Endothelial cell (in vitro differentiated cells): Measurements from ENCODE around the gene HUS1. TPM values are rescaled to one million over a fixed set of nuclear protein-coding genes. Genes with fewer than 3 reads are reported as not detected.

Experiments used
- DNase-seq: peaks from one replicate; pipeline ENCODE4 v3.0.0; 2021; ENCODE audit warnings: low spot score
- H3K27ac Mint-ChIP-seq: one replicate; pipeline ENCODE4 v1.8.0; 2021; ENCODE audit warnings: mixed read lengths, inconsistent platforms; ENCODE audit not compliant: unreplicated experiment
- H3K27me3 Mint-ChIP-seq: one replicate; pipeline ENCODE4 v1.8.0; 2021; ENCODE audit warnings: mild to moderate bottlenecking, moderate library complexity, mixed read lengths, inconsistent platforms; ENCODE audit not compliant: unreplicated experiment
- H3K36me3 Mint-ChIP-seq: one replicate; pipeline ENCODE4 v1.8.0; 2021; ENCODE audit warnings: mild to moderate bottlenecking, low read depth, mixed read lengths, inconsistent platforms; ENCODE audit not compliant: unreplicated experiment
- H3K4me1 Mint-ChIP-seq: one replicate; pipeline ENCODE4 v1.8.0; 2021; ENCODE audit warnings: mild to moderate bottlenecking, mixed read lengths, inconsistent platforms; ENCODE audit not compliant: unreplicated experiment
- H3K4me3 Mint-ChIP-seq: one replicate; pipeline ENCODE4 v1.8.0; 2021; ENCODE audit warnings: mild to moderate bottlenecking, mixed read lengths, inconsistent platforms; ENCODE audit not compliant: unreplicated experiment
- H3K9me3 Mint-ChIP-seq: one replicate; pipeline ENCODE4 v1.8.0; 2021; ENCODE audit warnings: mixed read lengths, inconsistent platforms; ENCODE audit not compliant: unreplicated experiment
- total RNA-seq: library from RNA; stranded (reverse); fragmentation: NEBNext Ultra II Directional; extraction: Animal tissue kit (Norgen Biotek cat#: 25700); gene quantifications from one replicate; pipeline ENCODE4 v1.2.1, GENCODE V29; 2021; ENCODE audit not compliant: unreplicated experiment
- TF ChIP-seq, protein P1 (sequence below): fragments of 200-600 bp; sonication (generic); IDR thresholded peaks from one replicate; pipeline ENCODE4 v1.5.0; 2021; ENCODE audit warnings: antibody characterized with exemption; ENCODE audit not compliant: unreplicated experiment

HUS1 gene
- total RNA-seq, 1 donor from 2014 or later = 27.4 TPM

DNA sequence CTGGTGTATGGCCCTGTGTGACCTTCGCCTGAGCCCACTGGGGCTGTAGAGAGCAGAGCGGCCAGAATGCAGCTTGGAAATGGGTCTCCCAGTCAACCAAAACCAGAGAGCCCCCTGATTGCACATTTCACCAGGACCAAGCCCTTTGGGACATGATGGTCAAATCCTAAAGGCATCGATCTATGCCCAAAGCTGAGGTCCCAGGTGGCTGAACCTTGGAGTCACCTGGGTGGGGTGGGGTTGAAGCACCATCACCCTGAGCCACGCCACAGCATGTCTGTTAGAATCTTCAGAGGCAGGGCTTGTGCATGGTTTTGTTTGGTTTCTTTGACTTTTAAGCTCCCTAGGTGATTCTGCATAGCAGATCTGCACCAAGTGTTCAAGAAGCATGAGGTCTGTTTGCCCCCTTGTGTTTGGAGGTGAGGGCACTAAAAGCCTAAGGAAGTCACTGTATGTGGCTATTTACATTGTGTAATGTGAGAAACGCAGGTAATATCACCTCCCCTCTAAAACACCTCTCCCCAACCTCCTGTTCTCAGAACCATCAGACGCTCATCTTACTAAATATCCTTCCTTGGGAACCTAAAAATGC lies 40.7 kb downstream of the HUS1 start:
- H3K4me3 Mint-ChIP-seq = no peak overlapping the region

DNA sequence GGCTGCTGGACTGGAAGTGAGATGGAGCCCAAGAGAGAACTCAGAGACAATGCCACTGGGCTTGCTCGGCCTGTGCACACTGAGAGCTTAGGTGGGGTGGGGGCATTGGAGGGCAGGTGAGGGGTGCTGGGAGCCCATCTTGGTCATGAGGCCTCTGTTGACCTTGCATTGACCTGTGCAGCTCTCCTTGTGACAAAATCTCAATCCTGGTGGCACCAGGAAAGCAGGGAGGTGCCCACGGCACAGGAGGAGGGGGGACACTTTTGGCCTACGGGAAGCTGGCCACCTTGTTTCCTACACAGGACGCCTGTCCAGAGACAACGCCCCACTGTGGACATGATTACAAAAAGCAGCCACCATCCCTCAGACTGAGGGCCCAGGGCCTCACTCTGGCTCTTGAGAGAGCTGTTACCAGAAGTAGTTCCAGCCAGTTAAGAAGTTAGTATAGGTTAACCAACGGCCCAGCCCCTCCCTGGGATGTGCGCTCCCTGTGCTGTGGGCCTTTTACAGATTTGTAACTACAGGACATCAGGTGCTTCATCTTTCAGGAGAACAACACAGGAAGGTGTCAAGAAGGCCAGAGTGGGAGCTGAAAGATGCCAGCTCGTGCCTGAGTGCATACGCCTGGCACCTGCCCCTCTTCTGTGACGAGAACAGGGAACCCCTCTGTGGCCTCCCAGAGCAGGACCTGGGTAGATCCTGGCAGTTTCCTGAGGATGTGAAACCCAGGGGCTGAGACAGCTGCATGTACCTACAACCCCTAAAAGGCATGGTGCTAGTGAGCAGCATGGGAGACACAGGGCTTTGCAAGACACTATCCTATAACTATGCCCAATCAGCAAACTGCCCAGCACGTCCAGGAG lies 41.5 kb downstream of the HUS1 start:
- H3K4me3 Mint-ChIP-seq = no peak overlapping the region
- H3K4me1 Mint-ChIP-seq = peaks cover 25% of the 10 kb centered on the region
- no peak overlapping the region for H3K27ac Mint-ChIP-seq
- peaks cover 3% of the 10 kb centered on the region for H3K27me3 Mint-ChIP-seq
- TF ChIP-seq, protein P1, sequence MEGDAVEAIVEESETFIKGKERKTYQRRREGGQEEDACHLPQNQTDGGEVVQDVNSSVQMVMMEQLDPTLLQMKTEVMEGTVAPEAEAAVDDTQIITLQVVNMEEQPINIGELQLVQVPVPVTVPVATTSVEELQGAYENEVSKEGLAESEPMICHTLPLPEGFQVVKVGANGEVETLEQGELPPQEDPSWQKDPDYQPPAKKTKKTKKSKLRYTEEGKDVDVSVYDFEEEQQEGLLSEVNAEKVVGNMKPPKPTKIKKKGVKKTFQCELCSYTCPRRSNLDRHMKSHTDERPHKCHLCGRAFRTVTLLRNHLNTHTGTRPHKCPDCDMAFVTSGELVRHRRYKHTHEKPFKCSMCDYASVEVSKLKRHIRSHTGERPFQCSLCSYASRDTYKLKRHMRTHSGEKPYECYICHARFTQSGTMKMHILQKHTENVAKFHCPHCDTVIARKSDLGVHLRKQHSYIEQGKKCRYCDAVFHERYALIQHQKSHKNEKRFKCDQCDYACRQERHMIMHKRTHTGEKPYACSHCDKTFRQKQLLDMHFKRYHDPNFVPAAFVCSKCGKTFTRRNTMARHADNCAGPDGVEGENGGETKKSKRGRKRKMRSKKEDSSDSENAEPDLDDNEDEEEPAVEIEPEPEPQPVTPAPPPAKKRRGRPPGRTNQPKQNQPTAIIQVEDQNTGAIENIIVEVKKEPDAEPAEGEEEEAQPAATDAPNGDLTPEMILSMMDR = no peak
- peaks cover 6% of the 10 kb centered on the region for H3K36me3 Mint-ChIP-seq
- DNase-seq = no peak
- H3K9me3 Mint-ChIP-seq = no peaks in the 10 kb centered on the region

More for the DNA sequence above, 40.7 kb downstream of the HUS1 start:
- Mint-ChIP-seq H3K4me1 (peaks cover 32% of the 10 kb centered on the region), H3K27me3 (peaks cover 3% of the 10 kb centered on the region), H3K27ac (no peak overlapping the region), H3K36me3 (peaks cover 4% of the 10 kb centered on the region), H3K9me3 (no peaks in the 10 kb centered on the region)
- no peak for DNase-seq
- TF ChIP-seq, protein P1 = no peak

DNA sequence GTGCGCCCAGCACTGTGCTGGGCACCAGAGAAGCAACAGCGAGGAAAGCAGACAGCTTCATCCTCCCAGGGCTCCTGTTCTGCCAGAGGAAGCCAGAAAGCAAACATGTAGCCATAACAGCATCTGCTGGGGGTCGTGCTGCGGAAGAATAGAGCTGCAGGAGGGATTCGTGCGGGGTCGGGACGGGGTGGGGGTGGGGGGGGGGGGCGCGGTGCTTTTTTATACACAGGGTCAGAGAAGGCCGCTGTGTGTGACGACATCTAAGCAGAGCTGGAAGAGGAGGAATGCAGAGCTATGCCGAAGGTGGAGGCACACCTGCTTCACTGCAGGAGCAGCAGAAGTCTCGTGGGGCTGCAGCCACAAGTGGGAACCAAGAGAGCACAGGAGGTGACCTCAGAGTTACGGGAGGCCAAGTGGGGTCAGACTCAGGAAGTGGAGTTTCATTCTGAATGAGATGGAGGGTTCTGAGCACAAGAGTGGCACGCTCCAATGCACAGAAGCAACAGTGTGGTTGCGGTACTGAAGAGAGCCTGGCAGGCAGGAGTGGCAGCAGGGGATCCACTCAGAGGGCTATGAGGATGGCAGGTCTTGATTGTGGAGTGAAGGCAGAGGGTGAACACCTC lies 42.2 kb downstream of the HUS1 start:
- no peak overlapping the region for H3K27ac Mint-ChIP-seq
- peaks cover 25% of the 10 kb centered on the region for H3K4me1 Mint-ChIP-seq
- no peak for DNase-seq
- TF ChIP-seq, protein P1 = no peak
- peaks cover 8% of the 10 kb centered on the region for H3K36me3 Mint-ChIP-seq
- no peak overlapping the region for H3K4me3 Mint-ChIP-seq
- peaks cover 3% of the 10 kb centered on the region for H3K27me3 Mint-ChIP-seq
- no peaks in the 10 kb centered on the region for H3K9me3 Mint-ChIP-seq

DNA sequence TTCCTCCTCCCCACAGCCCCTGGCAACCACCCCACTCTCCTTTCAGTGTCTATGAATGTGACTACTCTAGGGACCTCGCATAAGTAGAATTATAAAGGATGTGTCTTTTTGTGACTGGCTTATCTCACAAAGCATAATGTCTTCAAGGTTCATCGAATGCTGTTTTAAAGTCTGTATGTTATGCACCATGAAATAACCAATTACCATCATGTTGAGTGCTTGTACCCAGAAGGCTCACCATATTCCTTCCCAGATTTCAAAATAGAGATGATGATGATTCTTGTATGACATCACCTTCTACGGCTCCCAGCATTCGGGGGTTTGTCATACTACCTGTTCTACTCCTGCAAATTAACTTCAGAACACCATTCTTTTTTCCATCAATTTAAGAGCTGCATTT lies 43.1 kb downstream of the HUS1 start:
- TF ChIP-seq, protein P1 = no peak
- peaks cover 3% of the 10 kb centered on the region for H3K27me3 Mint-ChIP-seq
- peaks cover 8% of the 10 kb centered on the region for H3K36me3 Mint-ChIP-seq
- H3K27ac Mint-ChIP-seq = no peak overlapping the region
- peaks cover 17% of the 10 kb centered on the region for H3K4me1 Mint-ChIP-seq
- H3K9me3 Mint-ChIP-seq = no peaks in the 10 kb centered on the region
- no peak for DNase-seq
- H3K4me3 Mint-ChIP-seq = no peak overlapping the region
